KMS-11 (cell line): ENCODE data around the gene MRNIP.

Experiments used
- H2AFZ ChIP-seq: fragments of 200-600 bp; sonication (generic); 2 replicates; pipeline ENCODE4 v1.6.1; 2016; ENCODE audit warnings: antibody characterized with exemption, mixed run types, low read depth
- H3K27ac ChIP-seq: fragments of 200-600 bp; sonication (generic); 2 replicates; pipeline ENCODE4 v1.6.1; 2016; ENCODE audit warnings: mild to moderate bottlenecking, mixed run types
- H3K27me3 ChIP-seq: fragments of 200-600 bp; sonication (generic); 2 replicates; pipeline ENCODE4 v1.6.1; 2017; ENCODE audit warnings: mild to moderate bottlenecking, low read depth, mixed run types, moderate library complexity; ENCODE audit not compliant: insufficient read depth
- H3K36me3 ChIP-seq: fragments of 200-600 bp; sonication (generic); 2 replicates; pipeline ENCODE4 v1.6.1; 2017; ENCODE audit warnings: mild to moderate bottlenecking, mixed run types; ENCODE audit not compliant: insufficient read depth
- H3K4me1 ChIP-seq: fragments of 200-600 bp; sonication (generic); 2 replicates; pipeline ENCODE4 v1.6.1; 2016; ENCODE audit warnings: mild to moderate bottlenecking, low read depth, mixed run types; ENCODE audit not compliant: poor library complexity, severe bottlenecking
- H3K4me2 ChIP-seq: fragments of 200-600 bp; sonication (generic); 2 replicates; pipeline ENCODE4 v1.7.0; 2016; ENCODE audit warnings: mild to moderate bottlenecking, mixed run types
- H3K4me3 ChIP-seq: fragments of 200-600 bp; sonication (generic); IDR thresholded peaks from 2 replicates; pipeline ENCODE4 v1.6.1; 2017; ENCODE audit warnings: low read depth, low read length, mixed read lengths; ENCODE audit not compliant: insufficient read depth
- H3K79me2 ChIP-seq: fragments of 200-600 bp; sonication (generic); 2 replicates; pipeline ENCODE4 v1.6.1; 2016; ENCODE audit warnings: low read depth, mixed run types; ENCODE audit not compliant: insufficient read depth
- H3K9ac ChIP-seq: fragments of 200-600 bp; sonication (generic); 2 replicates; pipeline ENCODE4 v1.6.1; 2016; ENCODE audit warnings: mild to moderate bottlenecking, mixed run types
- H4K20me1 ChIP-seq: fragments of 200-600 bp; sonication (generic); 2 replicates; pipeline ENCODE4 v1.6.1; 2016; ENCODE audit warnings: mild to moderate bottlenecking, mixed run types; ENCODE audit not compliant: insufficient read depth
- CTCF ChIP-seq: fragments of 200-600 bp; sonication (generic); conservative IDR thresholded peaks from 2 replicates; pipeline ENCODE4 v1.6.1; 2017; ENCODE audit warnings: low read depth, mild to moderate bottlenecking, antibody characterized with exemption, low read length, moderate library complexity, mixed read lengths

The MRNIP gene

GRCh38 chr5:179802207-179802883 is 56.3 kb downstream of the MRNIP start:
- no peak for TF ChIP-seq CTCF
- Histone ChIP-seq H3K9ac (no peak overlapping the region), H3K79me2 (peaks cover 18% of the 10 kb centered on the region; the same call in 1 of the 2 replicates), H3K27ac (no peak overlapping the region), H3K36me3 (no peaks in the 10 kb centered on the region), H2AFZ (no peak overlapping the region), H3K4me3 (no peak overlapping the region), H3K4me1 (peaks cover 6% of the 10 kb centered on the region), H4K20me1 (no peaks in the 10 kb centered on the region), H3K4me2 (no peak overlapping the region), H3K27me3 (no peaks in the 10 kb centered on the region)

GRCh38 chr5:179801304-179802206 is 57.1 kb downstream of the MRNIP start:
- no peak overlapping the region for H3K4me3 ChIP-seq
- TF ChIP-seq CTCF, result no peak
- no peaks in the 10 kb centered on the region for H3K36me3 ChIP-seq
- H2AFZ ChIP-seq, result no peak overlapping the region
- no peaks in the 10 kb centered on the region for H3K27me3 ChIP-seq
- H3K27ac ChIP-seq, result no peak overlapping the region
- no peaks in the 10 kb centered on the region for H4K20me1 ChIP-seq
- peaks cover 18% of the 10 kb centered on the region; the same call in 1 of the 2 replicates for H3K79me2 ChIP-seq
- H3K4me1 ChIP-seq, result peaks cover 6% of the 10 kb centered on the region
- no peak overlapping the region for H3K9ac ChIP-seq
- H3K4me2 ChIP-seq, result no peak overlapping the region

DNA sequence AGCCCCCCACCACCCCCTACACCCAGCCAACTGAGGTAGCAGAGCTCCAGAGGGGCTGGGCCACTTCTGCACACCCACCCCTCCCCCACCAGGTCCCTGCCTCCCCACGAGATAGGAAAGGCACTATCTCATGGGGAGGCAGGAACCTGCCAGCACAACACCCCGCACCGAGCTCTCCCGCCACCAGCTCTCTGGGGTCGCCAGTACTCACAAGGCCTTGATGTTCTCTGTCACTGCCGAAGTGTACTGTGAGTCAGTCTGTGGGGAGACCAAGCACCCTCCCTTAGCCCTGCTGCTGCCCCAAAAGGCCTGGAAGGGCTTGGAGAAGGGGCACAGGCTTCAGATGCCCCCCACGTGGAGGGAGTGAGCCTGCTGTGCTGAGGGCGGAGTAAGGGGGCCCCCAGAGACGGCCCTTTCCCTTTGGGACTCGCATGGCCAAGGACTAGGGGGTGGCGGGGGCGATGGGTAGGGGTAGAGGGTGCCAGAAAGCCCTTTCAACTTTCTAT is 57.9 kb downstream of the MRNIP start:
- Histone ChIP-seq H3K27me3 (no peaks in the 10 kb centered on the region), H3K79me2 (peaks cover 18% of the 10 kb centered on the region; the same call in 1 of the 2 replicates), H3K9ac (no peak overlapping the region), H4K20me1 (no peaks in the 10 kb centered on the region), H3K36me3 (no peaks in the 10 kb centered on the region), H2AFZ (no peak overlapping the region), H3K4me1 (peaks cover 6% of the 10 kb centered on the region), H3K27ac (no peak overlapping the region), H3K4me3 (no peak overlapping the region), H3K4me2 (no peak overlapping the region)
- TF ChIP-seq CTCF, result no peak

- TF ChIP-seq CTCF, result no peak
- no peaks in the 10 kb centered on the region for H3K27me3 ChIP-seq
- peaks cover 6% of the 10 kb centered on the region for H3K4me1 ChIP-seq
- H4K20me1 ChIP-seq, result no peaks in the 10 kb centered on the region
- peaks cover 14% of the 10 kb centered on the region; the same call in 1 of the 2 replicates for H3K79me2 ChIP-seq
- H3K9ac ChIP-seq, result no peak overlapping the region
- H3K27ac ChIP-seq, result no peak overlapping the region
- H3K36me3 ChIP-seq, result no peaks in the 10 kb centered on the region
- H3K4me2 ChIP-seq, result no peak overlapping the region
- H2AFZ ChIP-seq, result no peak overlapping the region
- no peak overlapping the region for H3K4me3 ChIP-seq
Measured at GRCh38 chr5:179800071-179800695, 58.4 kb downstream of the MRNIP start.
